Endothelial cell of umbilical vein (primary cell): Measurements from ENCODE around the gene HAPLN1.

Source experiments
- EZH2 ChIP-seq: IDR thresholded peaks from 2 replicates; pipeline ENCODE4 v1.6.1; 2012; ENCODE audit warnings: borderline replicate concordance, low read depth, mild to moderate bottlenecking, moderate library complexity, low read length, inconsistent platforms; ENCODE audit not compliant: severe bottlenecking
- GATA2 ChIP-seq: IDR thresholded peaks from 2 replicates; pipeline ENCODE4 v1.7.0; 2011; ENCODE audit warnings: low read depth, mild to moderate bottlenecking, moderate library complexity, mixed read lengths, low read length; ENCODE audit not compliant: insufficient read length, insufficient read depth
- JUN ChIP-seq: IDR thresholded peaks from 2 replicates; pipeline ENCODE4 v1.6.1; 2011; ENCODE audit warnings: borderline replicate concordance, low read depth; ENCODE audit not compliant: insufficient read length, insufficient read depth
- MYC ChIP-seq: IDR thresholded peaks from one replicate; pipeline ENCODE4 v1.6.1; 2011; ENCODE audit warnings: mild to moderate bottlenecking, low read depth, low read length
- POLR2A ChIP-seq: IDR thresholded peaks from 2 replicates; pipeline ENCODE4 v1.6.1; 2012; ENCODE audit warnings: low read depth, mild to moderate bottlenecking, control low read depth, low read length
- POLR2AphosphoS5 ChIP-seq: IDR thresholded peaks from 2 replicates; pipeline ENCODE4 v1.6.1; 2012; ENCODE audit warnings: low read depth, mild to moderate bottlenecking, control low read depth, low read length, moderate library complexity; ENCODE audit not compliant: insufficient read depth
- TF ChIP-seq, protein P1 (sequence below), 2 donors: IDR thresholded peaks; 1 replicate in 1 of 2; 2 replicates in 1 of 2; pipeline ENCODE4 v1.5.1; 2011; ENCODE audit warnings: low read length in 2 of 2, mild to moderate bottlenecking in 2 of 2, moderate library complexity in 2 of 2, control low read depth in 1 of 2, inconsistent platforms in 1 of 2, low read depth in 1 of 2; ENCODE audit not compliant: insufficient read depth in 1 of 2; ENCODE audit errors: extremely low read depth in 1 of 2
- TF ChIP-seq, protein P2 (sequence below): IDR thresholded peaks from 2 replicates; pipeline ENCODE4 v1.6.1; 2011; ENCODE audit not compliant: insufficient read depth, insufficient read length

DNA sequence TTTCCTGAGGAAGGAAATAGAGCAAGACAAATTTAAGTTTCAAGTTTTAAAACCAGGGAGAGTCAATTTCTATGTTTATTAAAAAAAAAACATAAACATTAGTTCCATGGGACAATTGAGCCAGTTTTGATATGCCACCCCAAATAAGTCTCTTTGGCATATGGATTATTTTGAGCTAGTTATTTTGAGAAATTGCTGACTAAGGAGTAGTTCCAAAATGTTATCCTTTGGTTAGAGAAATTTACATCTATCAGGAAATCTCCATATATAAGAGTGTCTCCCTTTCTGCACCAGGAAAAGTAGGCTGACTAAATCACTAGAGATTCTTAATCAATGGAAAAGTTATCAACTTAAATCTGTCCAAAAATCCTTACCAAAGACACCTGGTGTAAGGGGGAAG, 105.8 kb downstream of the HAPLN1 start:
- TF ChIP-seq, protein P1, sequence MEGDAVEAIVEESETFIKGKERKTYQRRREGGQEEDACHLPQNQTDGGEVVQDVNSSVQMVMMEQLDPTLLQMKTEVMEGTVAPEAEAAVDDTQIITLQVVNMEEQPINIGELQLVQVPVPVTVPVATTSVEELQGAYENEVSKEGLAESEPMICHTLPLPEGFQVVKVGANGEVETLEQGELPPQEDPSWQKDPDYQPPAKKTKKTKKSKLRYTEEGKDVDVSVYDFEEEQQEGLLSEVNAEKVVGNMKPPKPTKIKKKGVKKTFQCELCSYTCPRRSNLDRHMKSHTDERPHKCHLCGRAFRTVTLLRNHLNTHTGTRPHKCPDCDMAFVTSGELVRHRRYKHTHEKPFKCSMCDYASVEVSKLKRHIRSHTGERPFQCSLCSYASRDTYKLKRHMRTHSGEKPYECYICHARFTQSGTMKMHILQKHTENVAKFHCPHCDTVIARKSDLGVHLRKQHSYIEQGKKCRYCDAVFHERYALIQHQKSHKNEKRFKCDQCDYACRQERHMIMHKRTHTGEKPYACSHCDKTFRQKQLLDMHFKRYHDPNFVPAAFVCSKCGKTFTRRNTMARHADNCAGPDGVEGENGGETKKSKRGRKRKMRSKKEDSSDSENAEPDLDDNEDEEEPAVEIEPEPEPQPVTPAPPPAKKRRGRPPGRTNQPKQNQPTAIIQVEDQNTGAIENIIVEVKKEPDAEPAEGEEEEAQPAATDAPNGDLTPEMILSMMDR (IDR thresholded peaks at IDR 0.05; ENCODE audit: extremely low read depth in 1 of 2, insufficient read depth in 1 of 2, low read depth in 1 of 2, low read length in 2 of 2), result no peak
- TF ChIP-seq EZH2, result no peak
- no peak for TF ChIP-seq POLR2A
- TF ChIP-seq, protein P2, sequence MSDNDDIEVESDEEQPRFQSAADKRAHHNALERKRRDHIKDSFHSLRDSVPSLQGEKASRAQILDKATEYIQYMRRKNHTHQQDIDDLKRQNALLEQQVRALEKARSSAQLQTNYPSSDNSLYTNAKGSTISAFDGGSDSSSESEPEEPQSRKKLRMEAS, result no peak
- TF ChIP-seq POLR2AphosphoS5, result no peak
- TF ChIP-seq JUN, result no peak
- no peak for TF ChIP-seq GATA2
- TF ChIP-seq MYC, result no peak
